ENCODE results near the gene SCN1A. TPM values are rescaled to one million over a fixed set of nuclear protein-coding genes. Genes with fewer than 3 reads are reported as not detected.
A peak's percentile ranks its signal among the peaks of the same experiment; 100 is the strongest.

SCN1A gene
- total and polyA plus RNA-seq, 2 of the 4 experiments (the other 2 are of a cell fraction): under 0.01 TPM; not detected in 1

- no peaks in the 10 kb centered on the region for H3K36me3 ChIP-seq (ENCODE audit: control insufficient read depth, insufficient read depth, low read length)
- no peak overlapping the region for H2AK5ac ChIP-seq (ENCODE audit: low read depth, low read length)
- H4K20me1 ChIP-seq (ENCODE audit: insufficient read depth, low read length): no peaks in the 10 kb centered on the region
- H3K4ac ChIP-seq (ENCODE audit: low read depth, low read length): no peak overlapping the region
- TF ChIP-seq ELK1 (IDR thresholded peaks at IDR 0.05; ENCODE audit: borderline replicate concordance, low read depth, low read length) (no peak), MXI1 (IDR thresholded peaks at IDR 0.05; ENCODE audit: borderline replicate concordance, low read depth, low read length) (no peak), NFE2L2 (IDR thresholded peaks at IDR 0.05; ENCODE audit: low read depth, low read length) (no peak), RCOR1 (IDR thresholded peaks at IDR 0.05; ENCODE audit: insufficient replicate concordance, low read length) (no peak), POLR2A (IDR thresholded peaks at IDR 0.05; ENCODE audit: low read depth, low read length) (no peak), RAD21 (IDR thresholded peaks at IDR 0.05; ENCODE audit: low read length) (no peak), SMC3 (IDR thresholded peaks at IDR 0.05; ENCODE audit: low read depth, low read length) (no peak), MAFK (IDR thresholded peaks at IDR 0.05; ENCODE audit: low read depth, low read length) (no peak), USF2 (IDR thresholded peaks at IDR 0.05; ENCODE audit: low read depth, low read length) (no peak), CTCF (conservative IDR thresholded peaks at IDR 0.05; ENCODE audit: low read depth, low read length) (no peak), RFX5 (IDR thresholded peaks at IDR 0.05; ENCODE audit: low read depth, low read length) (no peak), BHLHE40 (IDR thresholded peaks at IDR 0.05; ENCODE audit: low read depth, low read length) (no peak), FOS (IDR thresholded peaks at IDR 0.05; ENCODE audit: low read depth, low read length) (no peak), CHD1 (IDR thresholded peaks at IDR 0.05; ENCODE audit: low read depth, low read length) (no peak), CEBPB (IDR thresholded peaks at IDR 0.05; ENCODE audit: low read depth, low read length) (no peak), MAZ (IDR thresholded peaks at IDR 0.05; ENCODE audit: borderline replicate concordance, low read depth, low read length) (no peak)
- no peak overlapping the region for H3K27ac ChIP-seq (ENCODE audit: insufficient read depth, low read length)
- no peak overlapping the region for H3K56ac ChIP-seq (ENCODE audit: extremely low read depth, insufficient read depth, low read length)
- H3K4me1 ChIP-seq (ENCODE audit: control insufficient read depth, insufficient read depth, low read length): peaks cover 5% of the 10 kb centered on the region; the same call in 1 of the 2 replicates
- no peaks in the 10 kb centered on the region for H3K9me1 ChIP-seq (ENCODE audit: insufficient read depth, low read length)
- no peak overlapping the region for H3K9ac ChIP-seq (ENCODE audit: low read depth, low read length)
- in situ Hi-C loops (cut with MboI; ENCODE audit: low sequenced_read_pairs): no loop called here
- CTCF ChIA-PET: no interaction called here
- dilution Hi-C loops (cut with HindIII; ENCODE audit: low sequenced_read_pairs, unreplicated experiment): no loop called here
- no peak overlapping the region; the same call in 1 of the 2 replicates for H3K18ac ChIP-seq (ENCODE audit: low read depth, low read length)
- H3K14ac ChIP-seq (replicated peaks; ENCODE audit: low read depth, low read length): no peak overlapping the region
- H2BK120ac ChIP-seq (ENCODE audit: low read depth, low read length): no peak overlapping the region
- no TSS peak for BruUV-seq (replicated peaks)
- H4K5ac ChIP-seq (ENCODE audit: low read depth, low read length): no peak overlapping the region
- no peaks in the 10 kb centered on the region for H3K27me3 ChIP-seq (ENCODE audit: control insufficient read depth, insufficient read depth, low read length)
- POLR2A ChIA-PET (ENCODE audit: unreplicated experiment): no interaction called here
- no peak overlapping the region for H4K8ac ChIP-seq (ENCODE audit: low read depth in 2 of 2, low read length in 2 of 2)
- intact Hi-C loops (cut with micrococcal nuclease): no loop called here
- ATAC-seq (ENCODE audit: low read depth) (0 out of 2 replicates have a peak, but pooled peaks have one; percentile 37), DNase-seq (no peak)
- H3K23ac ChIP-seq (ENCODE audit: low read depth, low read length): no peak overlapping the region
- no peak overlapping the region for H3K4me2 ChIP-seq (ENCODE audit: low read depth, low read length)
- no peak overlapping the region for H2BK20ac ChIP-seq (ENCODE audit: low read depth, low read length)
- no peaks in the 10 kb centered on the region for H3K79me1 ChIP-seq (ENCODE audit: low read depth in 1 of 2, low read length in 2 of 2)
- no CpG with 5 or more reads among the region's 2 CpGs for WGBS, 2 experiments (ENCODE audit: extremely low coverage in 2 of 2, insufficient read length in 1 of 2)
- no peak overlapping the region for H2AFZ ChIP-seq (replicated peaks; ENCODE audit: low read length, poor library complexity)
- H2BK15ac ChIP-seq (ENCODE audit: low read depth, low read length): no peak overlapping the region
- no peak overlapping the region for H4K91ac ChIP-seq (ENCODE audit: insufficient read depth, low read depth, low read length)
- H3K4me3 ChIP-seq (ENCODE audit: insufficient read depth, low read depth, low read length): no peak overlapping the region
- H2AK9ac ChIP-seq (replicated peaks; ENCODE audit: low read depth, low read length, poor library complexity): no peak overlapping the region
- no peak overlapping the region for H2BK5ac ChIP-seq (ENCODE audit: low read depth, low read length, poor library complexity, severe bottlenecking)
- no peaks in the 10 kb centered on the region for H3K9me3 ChIP-seq (ENCODE audit: control insufficient read depth, insufficient read depth, low read length)
These were observed 27.8 kb upstream of the SCN1A start for GRCh38 chr2:166155589-166155988.
